GM21447 (cell line): ENCODE results near the gene TMBIM1.

Source experiments
- ATAC-seq: cut with Tn5 transposase; IDR thresholded peaks from one replicate; pipeline ENCODE4 v1.9.1; 2021; ENCODE audit not compliant: unreplicated experiment

The TMBIM1 gene

GRCh38 chr2:218259099-218259961 is 33.0 kb downstream of the TMBIM1 start:
- ATAC-seq, result no peak

DNA sequence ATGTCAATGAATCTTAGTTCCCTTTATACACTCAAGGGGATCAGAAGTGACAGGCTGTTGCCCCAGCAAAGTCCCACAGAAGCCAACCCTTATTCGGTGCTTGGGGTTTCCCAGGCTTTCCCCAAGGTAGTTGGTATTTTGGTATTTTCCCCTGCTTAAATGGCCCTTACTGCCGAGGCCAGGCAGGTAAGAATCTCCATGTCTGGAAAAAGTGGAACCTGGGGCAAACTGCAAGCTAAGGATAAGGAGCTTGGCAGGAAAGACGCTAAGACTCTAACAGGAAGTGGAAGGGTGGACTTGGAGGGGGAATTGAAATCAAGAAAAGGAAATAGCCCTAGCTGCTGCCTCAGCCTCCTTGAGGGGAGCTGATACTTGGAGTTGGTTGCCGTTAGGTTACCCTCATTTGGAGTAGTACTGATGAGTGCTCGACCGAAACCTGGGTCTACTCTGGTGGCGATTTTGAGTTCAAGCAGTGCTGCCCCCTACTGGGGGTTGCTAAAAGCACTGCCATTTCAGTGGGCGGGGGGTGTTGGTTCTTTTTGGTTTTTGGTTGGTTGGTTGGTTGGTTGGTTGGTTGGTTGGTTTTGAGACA is 34.8 kb downstream of the TMBIM1 start:
- peak; percentile 82 for ATAC-seq

DNA sequence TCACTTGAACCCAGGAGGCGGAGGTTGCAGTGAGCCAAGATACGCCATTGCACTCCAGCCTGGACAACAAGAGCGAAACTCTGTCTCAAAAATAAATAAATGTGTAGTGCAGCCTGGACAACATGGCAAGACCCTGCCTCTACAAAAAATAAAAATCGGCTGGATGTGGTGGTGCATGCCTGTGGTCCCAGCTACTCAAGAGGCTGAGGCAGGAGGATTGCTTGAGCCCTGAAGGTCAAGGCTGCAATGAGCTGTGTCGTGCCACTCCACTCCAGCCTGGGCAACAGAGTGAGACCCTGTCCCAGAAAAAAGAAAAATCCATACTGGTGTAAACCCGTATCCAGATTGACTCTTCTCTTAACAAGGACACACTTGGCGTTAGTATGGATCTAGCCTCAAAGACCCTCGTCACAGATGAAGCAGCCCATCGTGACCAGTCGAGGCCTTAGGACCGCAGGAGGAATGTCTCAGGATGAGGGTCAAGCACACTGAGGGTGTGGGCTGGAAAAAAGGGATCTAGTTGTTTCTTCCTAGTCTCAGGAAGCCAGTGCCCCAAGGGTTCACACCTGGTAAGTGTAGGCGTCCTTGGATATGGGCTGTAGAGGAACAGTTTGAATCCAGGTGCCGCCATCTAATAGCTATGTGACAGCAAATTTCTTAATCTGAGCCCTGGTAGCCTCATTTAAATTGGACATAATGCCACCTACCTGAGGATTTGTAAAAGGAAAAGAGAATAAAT is 35.5 kb downstream of the TMBIM1 start:
- no peak for ATAC-seq

DNA sequence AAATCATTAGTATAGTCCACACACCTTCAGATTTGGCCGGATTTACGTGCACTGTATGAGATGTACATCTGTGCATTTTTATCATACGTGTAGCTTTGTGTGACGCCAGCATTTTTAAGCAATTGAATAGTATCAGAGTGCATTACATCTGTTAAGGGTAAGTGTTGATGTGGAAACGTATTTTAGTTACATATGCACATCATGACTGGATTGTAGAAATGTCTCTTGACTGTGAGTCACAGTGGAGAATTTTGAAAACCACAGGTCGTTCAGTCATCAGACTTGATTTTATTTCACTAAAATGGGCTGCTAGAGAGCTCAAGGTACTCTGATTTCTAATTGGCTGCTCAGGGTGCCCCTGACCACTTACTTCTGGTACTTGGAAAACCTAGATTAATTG is 36.9 kb downstream of the TMBIM1 start:
- no peak for ATAC-seq

DNA sequence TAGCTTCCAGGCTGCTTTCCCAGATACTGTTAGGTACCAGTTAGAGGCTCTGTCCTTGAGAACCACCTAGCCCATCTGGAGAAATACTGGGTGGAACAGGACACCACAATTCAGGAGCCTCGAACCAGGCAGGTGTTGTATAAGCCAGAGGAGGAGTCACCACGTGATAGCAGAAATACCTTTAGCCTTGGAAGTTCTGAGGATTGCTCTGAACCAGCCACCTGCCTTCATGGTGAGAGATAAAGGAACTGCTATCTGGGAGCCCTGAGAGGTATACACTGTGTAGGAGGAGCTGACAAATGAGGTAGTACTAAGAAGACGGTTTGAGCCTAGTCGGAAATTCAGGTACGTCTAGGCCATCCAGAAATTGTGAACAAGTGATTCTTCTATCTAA is 39.1 kb downstream of the TMBIM1 start:
- no peak for ATAC-seq

- no peak for ATAC-seq
Observed at GRCh38 chr2:218252509-218253231, 39.6 kb downstream of the TMBIM1 start.

- ATAC-seq, result no peak
Observed at GRCh38 chr2:218249691-218250090, 42.6 kb downstream of the TMBIM1 start.

DNA sequence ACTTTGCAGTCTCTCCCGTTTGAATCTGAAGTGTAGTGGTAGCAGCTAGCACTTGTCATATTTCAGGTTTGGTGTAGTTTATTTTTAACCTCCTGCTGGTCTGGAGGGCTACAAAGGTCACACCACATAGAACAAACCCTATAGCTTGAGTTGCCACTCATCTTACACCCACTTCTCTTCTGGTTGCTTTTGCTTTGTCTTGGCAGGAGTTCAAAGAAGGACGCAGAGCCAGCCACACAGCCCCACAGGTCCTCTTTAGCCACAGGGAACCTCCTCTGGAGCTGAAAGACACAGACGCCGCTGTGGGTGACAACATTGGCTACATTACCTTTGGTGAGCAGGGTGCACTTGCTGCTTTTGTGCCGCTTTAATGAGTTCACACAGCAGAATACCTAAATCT is 47.1 kb downstream of the TMBIM1 start:
- no peak for ATAC-seq

GRCh38 chr2:218244665-218245064 is 47.6 kb downstream of the TMBIM1 start:
- no peak for ATAC-seq

GRCh38 chr2:218244204-218244603 is 48.1 kb downstream of the TMBIM1 start:
- ATAC-seq, result no peak

GRCh38 chr2:218238887-218239286 is 53.4 kb downstream of the TMBIM1 start:
- no peak for ATAC-seq

DNA sequence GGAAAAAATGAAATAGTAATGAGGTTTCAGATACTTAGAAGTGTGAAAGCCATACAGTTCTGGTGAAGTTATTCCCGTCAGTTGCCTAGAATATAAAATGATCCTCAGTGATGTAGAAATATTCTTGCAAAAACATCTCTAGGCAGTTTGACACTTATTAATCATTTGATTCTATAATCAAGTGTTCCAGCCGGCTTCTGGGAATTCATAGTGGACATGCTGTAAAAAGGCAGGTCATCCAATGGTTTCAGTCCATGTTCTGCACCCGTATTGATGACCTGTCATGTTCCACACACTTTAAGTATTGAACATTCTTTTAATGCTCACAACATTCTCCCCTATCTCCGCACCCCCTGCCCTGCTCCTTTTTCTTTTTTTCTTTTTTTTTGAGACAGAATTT is 55.5 kb downstream of the TMBIM1 start:
- ATAC-seq, result no peak

- ATAC-seq, result no peak
Observed at GRCh38 chr2:218235017-218235416, 57.3 kb downstream of the TMBIM1 start.

DNA sequence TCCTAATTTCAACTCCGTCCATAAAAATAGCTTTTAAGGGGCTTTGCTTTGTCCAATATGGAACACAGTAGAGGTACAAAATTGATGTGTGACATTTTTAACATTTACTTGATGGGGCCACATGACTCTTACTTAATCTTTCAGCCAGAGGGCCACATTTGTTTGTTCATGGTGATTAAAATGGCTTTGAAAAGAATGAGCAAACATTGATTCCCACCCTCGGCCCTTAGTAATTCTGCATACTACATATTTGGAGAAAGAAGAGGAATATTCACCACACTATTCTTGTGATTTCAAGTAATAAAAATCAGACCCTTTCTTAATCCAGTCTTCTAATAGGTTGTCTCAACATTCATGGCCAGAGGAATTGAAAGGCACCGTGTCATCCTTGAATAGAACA is 57.8 kb downstream of the TMBIM1 start:
- ATAC-seq, result no peak

- no peak for ATAC-seq
Observed at GRCh38 chr2:218233543-218233942, 58.8 kb downstream of the TMBIM1 start.

DNA sequence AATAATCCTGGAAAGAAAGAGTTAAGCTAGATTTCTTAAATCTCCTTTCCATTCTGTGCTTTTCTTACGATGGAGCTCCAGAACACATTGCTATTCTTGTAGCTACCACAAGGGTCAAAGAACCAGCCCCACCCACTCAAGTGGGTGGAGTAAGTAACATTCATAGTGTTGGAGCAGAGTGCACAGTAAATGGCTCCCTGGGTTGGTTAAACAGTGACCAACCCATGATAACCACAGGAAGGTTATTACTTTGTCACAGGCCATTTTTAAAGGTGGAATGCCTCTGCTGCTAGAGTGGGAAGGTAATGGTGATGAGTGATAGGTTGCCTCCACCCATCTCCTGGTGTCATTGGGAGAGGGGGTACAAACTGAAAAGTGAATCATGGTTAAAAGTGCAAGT is 61.4 kb downstream of the TMBIM1 start:
- ATAC-seq, result peak; percentile 46

DNA sequence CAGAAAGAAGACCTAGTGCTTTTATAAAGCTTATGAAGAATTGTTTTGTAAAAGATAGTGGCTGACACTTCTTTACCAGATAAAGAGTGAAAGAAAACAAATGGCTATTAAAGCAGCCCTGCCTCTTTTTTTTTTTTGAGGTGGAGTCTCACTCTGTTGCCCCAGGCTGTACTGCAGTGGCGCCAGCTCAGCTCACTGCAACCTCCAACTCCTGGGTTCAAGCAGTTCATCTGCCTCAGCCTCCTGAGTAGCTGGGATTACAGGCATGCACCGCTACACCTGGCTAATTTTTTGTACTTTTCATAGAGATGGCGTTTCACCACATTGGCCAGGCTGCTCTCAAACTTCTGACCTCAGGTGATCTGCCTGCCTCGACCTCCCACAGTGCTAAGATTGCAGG is 62.5 kb downstream of the TMBIM1 start:
- no peak for ATAC-seq

GRCh38 chr2:218229239-218229638 is 63.1 kb downstream of the TMBIM1 start:
- ATAC-seq, result peak; percentile 87

GRCh38 chr2:218228366-218229090 is 63.8 kb downstream of the TMBIM1 start:
- no peak for ATAC-seq

DNA sequence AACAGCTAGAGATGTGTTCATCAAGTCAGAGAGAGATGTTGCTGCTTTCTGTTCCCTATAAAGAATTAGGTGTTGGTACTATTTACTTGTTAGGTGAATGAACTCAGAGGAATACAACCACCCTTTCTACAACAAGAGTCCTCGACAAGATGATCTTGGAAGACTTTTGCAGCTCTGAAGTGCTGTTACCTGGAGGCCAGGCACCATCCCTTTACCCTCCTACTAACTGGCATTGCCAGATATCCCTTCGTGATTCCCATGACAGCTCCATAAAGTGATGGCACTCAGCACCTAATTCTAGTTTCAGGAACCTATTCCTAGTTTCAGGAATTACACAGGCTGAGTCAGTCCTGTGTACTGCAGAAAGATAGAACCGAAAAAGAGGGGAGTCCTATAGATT is 65.4 kb downstream of the TMBIM1 start:
- no peak for ATAC-seq
